T1000 (cell line): ENCODE measurements around the gene UQCR10.

ENCODE experiments used
- DNase-seq: peaks from one replicate; lab custom pipeline; 2025; ENCODE audit warnings: mixed read lengths; lab: John Stamatoyannopoulos, UW

The UQCR10 gene

GRCh38 chr22:29798318-29798717, 31.1 kb downstream of the UQCR10 start:
- DNase-seq, result no peak

DNA sequence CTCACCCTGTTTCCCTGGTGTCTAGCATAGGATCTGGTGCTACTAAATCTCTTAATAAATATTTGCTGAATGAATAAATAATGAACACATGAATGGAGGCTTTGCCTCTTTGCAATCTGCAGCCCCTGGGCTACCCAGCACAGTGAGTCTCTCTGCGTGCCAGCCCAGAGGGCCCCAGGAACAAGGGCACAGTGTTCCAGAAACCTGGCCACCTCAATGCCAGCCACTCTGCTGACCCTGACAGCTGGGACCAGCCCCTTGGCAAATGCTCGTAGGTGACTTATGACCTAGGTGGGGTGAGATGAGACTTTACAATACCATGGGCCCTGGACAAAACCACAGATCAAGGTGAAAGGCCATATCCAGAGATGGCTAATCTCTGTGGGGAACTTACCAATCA, 31.6 kb downstream of the UQCR10 start:
- DNase-seq, result no peak

- peak; percentile 15 for DNase-seq
Observed at GRCh38 chr22:29799217-29799680, 32.1 kb downstream of the UQCR10 start.

DNA sequence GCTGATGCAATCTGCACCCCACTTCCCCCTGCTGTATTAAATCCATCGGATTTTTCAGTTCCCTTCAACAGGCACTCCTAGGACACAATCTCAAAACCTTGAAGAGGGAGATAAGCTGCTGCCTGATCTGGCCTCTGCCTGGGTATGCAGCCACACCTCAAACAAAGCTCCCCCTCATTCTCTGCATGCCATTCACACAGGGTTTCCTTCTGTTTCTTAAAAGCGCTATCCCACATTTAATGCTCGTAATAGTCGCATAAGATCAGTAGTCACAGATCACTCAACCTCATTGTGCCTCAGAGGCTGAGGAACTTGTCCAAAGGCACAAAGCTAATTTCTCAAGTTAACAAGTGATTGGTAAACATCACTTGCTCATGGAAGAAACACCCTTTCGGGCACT, 34.0 kb downstream of the UQCR10 start:
- DNase-seq, result no peak

GRCh38 chr22:29801796-29802195, 34.6 kb downstream of the UQCR10 start:
- DNase-seq, result no peak

GRCh38 chr22:29803190-29803589, 36.0 kb downstream of the UQCR10 start:
- no peak for DNase-seq

DNA sequence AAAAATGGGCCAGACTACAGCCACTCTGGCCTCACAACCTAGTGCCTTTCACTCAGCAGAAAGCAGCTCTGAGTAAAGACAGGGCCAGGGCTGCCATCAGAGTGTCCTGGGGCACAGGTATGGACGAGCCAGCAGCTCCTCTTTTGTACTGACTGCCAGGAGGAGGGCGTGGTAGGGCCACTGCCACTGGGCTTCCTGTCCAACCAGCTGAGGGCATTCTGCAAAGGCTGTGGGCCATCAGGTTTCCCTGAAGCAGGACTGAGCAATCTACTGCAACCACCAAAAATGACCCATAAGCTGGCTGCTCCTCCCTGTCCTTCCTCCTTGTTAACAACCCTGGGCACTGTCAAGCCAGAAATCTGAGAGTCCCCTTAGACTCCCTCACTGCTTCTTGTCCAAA, 37.8 kb downstream of the UQCR10 start:
- no peak for DNase-seq

- no peak for DNase-seq
Observed at GRCh38 chr22:29806196-29806595, 39.0 kb downstream of the UQCR10 start.

DNA sequence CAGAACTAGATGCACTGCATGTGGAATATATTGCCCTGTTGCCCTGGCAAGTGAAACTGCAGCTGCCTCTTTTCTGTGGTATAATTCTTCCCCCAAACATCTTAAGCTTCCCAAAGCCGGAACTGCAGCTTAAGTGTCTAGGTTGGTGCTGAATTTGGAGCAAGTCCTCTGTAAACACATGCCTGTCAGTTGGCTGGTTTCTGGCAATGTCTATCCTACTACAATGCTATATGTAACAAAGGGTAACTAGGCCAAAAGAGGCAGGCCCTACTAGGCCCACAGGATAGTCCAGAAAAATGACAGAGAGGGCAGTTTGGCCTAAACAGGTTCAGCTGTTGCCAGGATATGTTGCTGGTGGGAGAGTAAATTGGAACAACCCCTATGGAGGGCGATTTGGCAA, 43.0 kb downstream of the UQCR10 start:
- no peak for DNase-seq

DNA sequence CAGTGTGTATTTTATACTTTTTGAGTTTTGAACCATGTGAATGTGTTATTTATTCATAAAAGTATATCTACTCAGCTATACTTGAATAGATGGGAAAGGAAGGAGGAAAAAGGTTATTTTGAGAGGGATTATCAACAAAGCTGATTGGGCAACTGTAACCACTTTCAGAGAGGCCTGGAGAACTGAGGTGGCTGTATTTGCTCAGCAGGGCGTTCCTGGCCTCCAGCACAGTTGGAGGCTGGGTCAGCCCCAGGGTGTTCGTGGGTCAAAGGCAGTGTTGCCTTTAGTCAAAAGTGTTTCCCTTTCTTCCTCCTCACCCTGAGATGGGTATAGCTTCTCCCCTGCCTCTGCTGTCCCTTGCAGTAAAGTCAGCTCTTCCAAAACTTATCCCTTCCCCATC, 44.2 kb downstream of the UQCR10 start:
- no peak for DNase-seq

- no peak for DNase-seq
Observed at GRCh38 chr22:29813126-29813525, 46.0 kb downstream of the UQCR10 start.

DNA sequence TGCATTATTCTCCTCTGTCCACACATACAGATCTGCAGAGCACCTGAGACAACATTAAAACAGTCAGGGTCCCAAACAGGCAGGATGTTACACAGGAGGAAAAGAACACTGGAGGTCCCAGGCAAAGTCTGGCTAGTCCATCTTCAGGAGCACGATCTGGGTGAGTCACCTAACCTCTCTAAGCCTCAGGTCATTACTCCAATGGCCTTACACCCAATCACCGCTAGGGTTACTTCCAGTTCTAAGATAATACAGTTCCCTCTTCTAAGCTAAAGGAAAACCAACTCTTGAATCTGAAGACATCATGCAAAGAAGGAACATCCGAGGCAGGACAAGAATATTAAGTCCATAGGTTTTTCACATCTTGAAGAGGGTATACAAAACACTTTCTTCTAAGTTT, 46.4 kb downstream of the UQCR10 start:
- DNase-seq, result no peak

DNA sequence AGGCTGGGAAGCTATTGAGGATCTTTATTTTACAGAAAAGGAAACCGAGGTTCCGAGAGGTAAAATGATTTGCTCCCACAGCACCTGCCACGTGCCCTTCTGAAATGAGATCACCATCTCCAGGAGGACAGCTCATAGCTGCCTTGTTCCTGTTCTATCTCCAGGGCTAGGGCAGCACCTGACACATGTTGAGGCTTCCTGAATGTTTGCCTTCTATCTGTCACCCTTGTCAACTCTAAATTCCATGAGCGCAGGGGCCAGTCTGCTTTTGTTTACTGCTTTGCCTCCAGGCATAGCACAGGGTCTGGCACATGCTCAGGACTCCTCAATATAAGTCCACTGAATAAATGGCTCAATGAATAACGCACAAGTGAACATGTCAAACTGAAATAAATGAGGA, 46.8 kb downstream of the UQCR10 start:
- no peak for DNase-seq

- DNase-seq, result no peak
Observed at GRCh38 chr22:29815580-29815979, 48.4 kb downstream of the UQCR10 start.

DNA sequence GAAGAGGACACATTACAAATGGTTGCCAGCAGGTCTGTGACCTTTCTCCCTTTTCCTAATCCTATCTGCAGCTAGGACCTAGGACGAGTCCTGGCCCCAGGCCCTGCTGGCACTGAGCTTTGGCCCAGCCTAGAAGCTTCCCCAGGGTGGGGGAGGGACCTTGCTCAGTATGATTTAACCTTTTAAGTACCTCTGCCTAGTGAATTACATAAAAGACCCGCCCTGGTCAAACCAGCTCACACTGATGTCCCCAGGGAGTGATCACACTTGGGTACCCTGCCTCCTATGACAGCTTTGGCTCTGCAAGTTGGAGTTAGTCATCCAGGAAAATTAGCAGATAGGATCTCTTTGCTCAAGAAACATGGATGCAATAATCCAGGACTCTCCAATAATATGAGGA, 49.0 kb downstream of the UQCR10 start:
- DNase-seq, result peak; percentile 35

- no peak for DNase-seq
Observed at GRCh38 chr22:29816539-29816938, 49.4 kb downstream of the UQCR10 start.

- no peak for DNase-seq
Observed at GRCh38 chr22:29816980-29817379, 49.8 kb downstream of the UQCR10 start.

DNA sequence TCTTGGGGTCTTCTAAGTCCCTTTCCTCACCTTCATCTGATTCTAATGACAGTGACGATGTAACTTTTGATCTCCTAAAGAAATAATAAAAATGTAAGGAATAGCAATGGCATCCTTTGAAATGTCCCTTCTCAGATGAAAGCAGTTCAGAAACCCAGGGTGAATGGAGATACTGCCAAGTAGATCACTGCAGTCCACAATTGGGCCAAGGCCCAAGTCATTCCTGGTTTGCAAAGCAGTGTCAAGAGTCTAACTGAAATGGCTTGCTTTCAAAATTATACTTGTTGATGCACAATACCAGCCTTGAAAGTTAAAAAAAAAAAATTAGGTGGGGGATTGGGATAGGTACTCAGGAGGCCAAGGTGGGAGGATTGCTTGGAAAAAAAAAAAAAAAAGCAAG, 50.6 kb downstream of the UQCR10 start:
- no peak for DNase-seq

DNA sequence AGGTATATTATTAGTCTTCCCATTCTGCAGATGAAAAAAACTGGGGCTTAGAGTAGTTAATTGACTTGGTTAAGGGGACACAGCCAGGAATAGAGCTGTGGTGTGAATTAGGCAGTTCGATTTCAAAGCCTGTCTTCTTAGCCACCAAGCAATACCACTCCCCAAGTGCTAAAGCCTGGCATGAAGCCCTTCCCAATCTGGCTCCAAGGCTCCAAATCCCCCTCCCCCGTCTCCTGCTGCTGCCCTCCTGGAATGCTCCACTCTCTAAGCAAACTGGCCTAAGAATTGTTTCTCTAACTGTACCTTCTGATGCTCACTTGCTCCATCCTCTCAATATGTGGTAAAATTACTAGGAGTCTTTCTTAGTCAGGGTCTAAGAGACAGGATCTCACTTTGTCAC, 52.3 kb downstream of the UQCR10 start:
- no peak for DNase-seq
